Liver (tissue), 3 donors: Measurements from ENCODE around the gene MORN3.
"Not testable (repeated sequence)": the region's sequence is repeated elsewhere in the genome, so short reads cannot be mapped to it uniquely, and the experiment has no call there.

Source experiments
- JUND ChIP-seq, 2 donors: IDR thresholded peaks; 2 replicates each; pipeline ENCODE4 v1.6.1; 2016; ENCODE audit warnings: antibody characterized with exemption in 2 of 2
- TAF1 ChIP-seq: conservative IDR thresholded peaks from 2 replicates; pipeline ENCODE4 v1.6.1; 2016; ENCODE audit warnings: antibody characterized with exemption, mild to moderate bottlenecking
- TF ChIP-seq, protein P1 (sequence below): fragments of 150-350 bp; IDR thresholded peaks from 2 replicates; pipeline ENCODE4 v1.5.1; 2017; ENCODE audit warnings: improper control_type of control experiment, low read depth, low read length; ENCODE audit not compliant: missing input control
- TF ChIP-seq, protein P2 (sequence below): IDR thresholded peaks from 2 replicates; pipeline ENCODE4 v1.6.1; 2016; ENCODE audit warnings: antibody characterized with exemption
- donor health status: healthy.
- donor health status: healthy.

DNA sequence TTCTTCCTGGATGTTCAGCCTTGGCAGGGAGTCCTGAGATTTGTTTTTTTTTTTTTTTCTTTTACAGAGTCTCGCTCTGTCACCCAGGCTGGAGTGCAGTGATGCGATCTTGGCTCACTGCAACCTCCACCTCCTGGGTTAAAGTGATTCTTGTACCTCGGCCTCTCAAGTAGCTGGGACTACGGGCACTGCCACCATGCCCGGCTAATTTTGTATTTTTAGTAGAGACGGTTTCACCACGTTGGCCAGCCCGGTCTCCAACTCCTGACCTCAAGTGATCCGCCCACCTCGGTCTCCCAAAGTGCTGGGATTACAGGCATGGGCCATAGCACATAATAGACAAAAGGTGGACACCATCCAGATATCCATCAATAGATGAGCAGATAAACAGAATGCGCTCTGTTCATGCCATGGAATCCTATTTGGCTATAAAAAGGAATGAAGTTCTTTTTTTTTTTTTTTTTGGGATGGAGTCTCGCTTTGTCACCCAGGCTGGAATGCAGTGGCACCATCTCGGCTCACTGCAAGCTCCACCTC lies 10.3 kb upstream of the MORN3 start:
- not testable (repeated sequence) for TF ChIP-seq JUND (IDR thresholded peaks at IDR 0.05); TAF1
- TF ChIP-seq, protein P1, sequence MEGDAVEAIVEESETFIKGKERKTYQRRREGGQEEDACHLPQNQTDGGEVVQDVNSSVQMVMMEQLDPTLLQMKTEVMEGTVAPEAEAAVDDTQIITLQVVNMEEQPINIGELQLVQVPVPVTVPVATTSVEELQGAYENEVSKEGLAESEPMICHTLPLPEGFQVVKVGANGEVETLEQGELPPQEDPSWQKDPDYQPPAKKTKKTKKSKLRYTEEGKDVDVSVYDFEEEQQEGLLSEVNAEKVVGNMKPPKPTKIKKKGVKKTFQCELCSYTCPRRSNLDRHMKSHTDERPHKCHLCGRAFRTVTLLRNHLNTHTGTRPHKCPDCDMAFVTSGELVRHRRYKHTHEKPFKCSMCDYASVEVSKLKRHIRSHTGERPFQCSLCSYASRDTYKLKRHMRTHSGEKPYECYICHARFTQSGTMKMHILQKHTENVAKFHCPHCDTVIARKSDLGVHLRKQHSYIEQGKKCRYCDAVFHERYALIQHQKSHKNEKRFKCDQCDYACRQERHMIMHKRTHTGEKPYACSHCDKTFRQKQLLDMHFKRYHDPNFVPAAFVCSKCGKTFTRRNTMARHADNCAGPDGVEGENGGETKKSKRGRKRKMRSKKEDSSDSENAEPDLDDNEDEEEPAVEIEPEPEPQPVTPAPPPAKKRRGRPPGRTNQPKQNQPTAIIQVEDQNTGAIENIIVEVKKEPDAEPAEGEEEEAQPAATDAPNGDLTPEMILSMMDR: not testable (repeated sequence)
- TF ChIP-seq, protein P2, sequence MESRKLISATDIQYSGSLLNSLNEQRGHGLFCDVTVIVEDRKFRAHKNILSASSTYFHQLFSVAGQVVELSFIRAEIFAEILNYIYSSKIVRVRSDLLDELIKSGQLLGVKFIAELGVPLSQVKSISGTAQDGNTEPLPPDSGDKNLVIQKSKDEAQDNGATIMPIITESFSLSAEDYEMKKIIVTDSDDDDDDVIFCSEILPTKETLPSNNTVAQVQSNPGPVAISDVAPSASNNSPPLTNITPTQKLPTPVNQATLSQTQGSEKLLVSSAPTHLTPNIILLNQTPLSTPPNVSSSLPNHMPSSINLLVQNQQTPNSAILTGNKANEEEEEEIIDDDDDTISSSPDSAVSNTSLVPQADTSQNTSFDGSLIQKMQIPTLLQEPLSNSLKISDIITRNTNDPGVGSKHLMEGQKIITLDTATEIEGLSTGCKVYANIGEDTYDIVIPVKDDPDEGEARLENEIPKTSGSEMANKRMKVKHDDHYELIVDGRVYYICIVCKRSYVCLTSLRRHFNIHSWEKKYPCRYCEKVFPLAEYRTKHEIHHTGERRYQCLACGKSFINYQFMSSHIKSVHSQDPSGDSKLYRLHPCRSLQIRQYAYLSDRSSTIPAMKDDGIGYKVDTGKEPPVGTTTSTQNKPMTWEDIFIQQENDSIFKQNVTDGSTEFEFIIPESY: not testable (repeated sequence)
